Measurements from ENCODE around the gene TYSND1.
"Not testable (repeated sequence)": the region's sequence is repeated elsewhere in the genome, so short reads cannot be mapped to it uniquely, and the experiment has no call there.

DNA sequence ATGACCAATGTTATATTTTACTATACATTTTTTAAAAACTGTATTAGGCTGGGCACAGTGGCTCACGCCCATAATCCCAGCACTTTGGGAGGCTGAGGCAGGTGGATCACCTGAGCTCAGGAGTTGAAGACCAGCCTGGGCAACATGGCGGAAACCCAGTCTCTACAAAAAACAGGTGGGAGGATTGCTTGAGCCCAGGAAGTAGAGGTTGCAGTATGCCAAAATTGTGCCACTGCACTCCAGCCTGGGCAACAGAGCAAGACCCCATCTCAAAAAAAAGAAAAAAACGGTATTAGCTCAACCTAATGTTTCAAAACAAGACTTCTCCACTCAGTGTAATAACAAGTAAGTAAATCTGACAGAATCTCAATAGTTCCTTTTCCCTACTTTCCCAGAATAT lies 12.9 kb upstream of the TYSND1 start:
- TF ChIP-seq POLR2AphosphoS5 (IDR thresholded peaks at IDR 0.05; ENCODE audit: low read depth, low read length); POLR2A (IDR thresholded peaks at IDR 0.05; ENCODE audit: low read depth, low read length); SPI1 (IDR thresholded peaks at IDR 0.05; ENCODE audit: low read depth, low read length); TAF1 (IDR thresholded peaks at IDR 0.05; ENCODE audit: low read depth, low read length); PAX5 (IDR thresholded peaks at IDR 0.05; ENCODE audit: insufficient read depth, low read length, severe bottlenecking); POU2F2 (IDR thresholded peaks at IDR 0.05; ENCODE audit: low read depth, low read length): not testable (repeated sequence)
